Natural killer cell (primary cell): ENCODE measurements around the gene MGAT5B. TPM values are rescaled to one million over a fixed set of nuclear protein-coding genes. Genes with fewer than 3 reads are reported as not detected.

Experiments used
- ATAC-seq, 3 donors: fragments of 150-1000 bp in 2 of 3; fragments of 200-7000 bp in 1 of 3; cut with Tn5 transposase; 1 replicate in 1 of 3; 2 replicates in 2 of 3; pipeline ENCODE4 v1.10.0; 2021; ENCODE audit warnings: mild to moderate bottlenecking in 2 of 3, moderate library complexity in 2 of 3
- DNase-seq, 2 donors: peaks; one replicate each; pipeline versions ENCODE4 v3.0.0 to v3.0.0-alpha.2; 2013 to 2021; ENCODE audit warnings: mixed read lengths in 1 of 2
- H3K27ac ChIP-seq: one replicate; pipeline ENCODE4 v1.5.1; 2013; ENCODE audit warnings: mild to moderate bottlenecking, low read length
- H3K27me3 ChIP-seq: one replicate; pipeline ENCODE4 v1.6.1; 2013; ENCODE audit warnings: low read length; ENCODE audit not compliant: control insufficient read depth, insufficient read depth
- H3K36me3 ChIP-seq: one replicate; pipeline ENCODE4 v1.6.1; 2013; ENCODE audit warnings: low read length; ENCODE audit not compliant: control insufficient read depth, insufficient read depth
- H3K4me1 ChIP-seq: one replicate; pipeline ENCODE4 v1.6.1; 2013; ENCODE audit warnings: low read length; ENCODE audit not compliant: control insufficient read depth, insufficient read depth
- H3K4me3 ChIP-seq: one replicate; pipeline ENCODE4 v1.5.1; 2013; ENCODE audit warnings: low read length
- H3K9me3 ChIP-seq: one replicate; pipeline ENCODE4 v1.6.1; 2013; ENCODE audit warnings: low read length; ENCODE audit not compliant: control insufficient read depth, insufficient read depth
- H3K27ac Mint-ChIP-seq, 2 donors: one replicate each; pipeline ENCODE4 v1.8.0; 2022; ENCODE audit warnings: mild to moderate bottlenecking in 2 of 2, mixed read lengths in 2 of 2, moderate library complexity in 1 of 2
- H3K27me3 Mint-ChIP-seq, 2 donors: one replicate each; pipeline ENCODE4 v1.8.0; 2022; ENCODE audit warnings: low read depth in 2 of 2, mixed read lengths in 2 of 2
- H3K36me3 Mint-ChIP-seq: one replicate; pipeline ENCODE4 v1.8.0; 2022; ENCODE audit warnings: mixed read lengths
- H3K4me1 Mint-ChIP-seq, 2 donors: one replicate each; pipeline ENCODE4 v1.8.0; 2022; ENCODE audit warnings: mixed read lengths in 2 of 2
- H3K4me3 Mint-ChIP-seq: one replicate; pipeline ENCODE4 v1.8.0; 2022; ENCODE audit warnings: mild to moderate bottlenecking, moderate library complexity, mixed read lengths
- H3K9me3 Mint-ChIP-seq, 2 donors: one replicate each; pipeline ENCODE4 v1.8.0; 2022; ENCODE audit warnings: mixed read lengths in 2 of 2
- CTCF ChIP-seq: fragments of 200-600 bp; IDR thresholded peaks from one replicate; pipeline ENCODE4 v1.8.0; 2022; ENCODE audit warnings: antibody characterized with exemption
- WGBS: methylation state at CpG from one replicate; pipeline ENCODE4 v1.1.7; 2013; ENCODE audit warnings: missing lambda C conversion rate; ENCODE audit not compliant: insufficient coverage; 5-methylcytosine and 5-hydroxymethylcytosine counted together
- intact Hi-C: fragments of 100-400 bp; cut with micrococcal nuclease; formaldehyde crosslinking; loops from one replicate; pipeline ENCODE4 v1.14.2; 2022
- total RNA-seq, 4 donors: library from RNA; stranded (reverse); fragments of 120-200 nt in 1 of 4; gene quantifications; one replicate each; pipeline versions ENCODE4 v1.2.3 to v1.2.4, GENCODE V29; 2013 to 2022

The MGAT5B gene
- total RNA-seq, 3 donors from 2014 or later (not counting 1 experiment from before 2014, with no cell fraction given): not detected

DNA sequence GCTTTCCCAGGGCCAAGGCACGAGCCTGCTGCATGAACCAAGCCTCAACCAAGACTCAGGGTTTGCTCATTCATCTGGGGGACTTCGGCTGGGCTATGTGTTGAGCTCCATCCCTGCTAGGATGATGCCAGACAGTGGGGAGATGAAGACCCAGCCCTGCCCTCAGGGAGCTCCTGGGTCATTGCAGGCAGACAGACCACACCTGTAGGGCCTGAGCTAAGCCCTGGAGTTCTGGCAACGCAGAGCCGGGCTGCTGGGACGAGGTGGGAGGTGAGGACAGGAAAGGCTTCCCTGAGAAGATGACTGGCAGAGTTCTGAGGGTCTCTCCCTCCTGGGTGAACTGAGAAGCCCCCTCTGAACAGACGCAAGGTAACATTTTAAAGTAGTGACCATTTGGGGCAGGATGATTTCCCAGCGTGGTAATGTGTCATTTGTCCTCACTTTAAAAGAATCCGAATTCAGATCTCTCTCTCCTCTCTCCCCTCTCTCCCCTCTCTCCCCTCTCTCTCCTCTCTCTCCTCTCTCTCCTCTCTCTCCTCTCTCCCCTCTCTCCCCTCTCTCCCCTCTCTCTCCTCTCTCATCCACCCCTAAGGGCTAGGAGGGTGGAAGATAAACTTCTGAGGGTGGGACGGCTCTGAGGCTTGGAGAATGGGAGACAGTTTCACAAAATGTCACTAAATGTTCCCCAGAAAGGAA is 98.4 kb downstream of the MGAT5B start:
- Mint-ChIP-seq H3K27ac (no peak overlapping the region), H3K4me1 (peaks cover 7 to 13% of the 10 kb centered on the region in 2 donors), H3K36me3 (no peaks in the 10 kb centered on the region), H3K4me3 (no peak overlapping the region), H3K27me3 (peaks cover 14 to 21% of the 10 kb centered on the region in 2 donors), H3K9me3 (no peaks in the 10 kb centered on the region)
- H3K27ac ChIP-seq: no peak overlapping the region
- H3K9me3 ChIP-seq: no peaks in the 10 kb centered on the region
- intact Hi-C loops: no loop called here
- 94% methylated on average over 8 of the region's 9 CpGs for WGBS
- no peak overlapping the region for H3K4me3 ChIP-seq
- H3K4me1 ChIP-seq: peaks cover 19% of the 10 kb centered on the region
- DNase-seq: no peak
- ATAC-seq: no peak
- H3K27me3 ChIP-seq: peaks cover 4% of the 10 kb centered on the region
- H3K36me3 ChIP-seq: no peaks in the 10 kb centered on the region
- TF ChIP-seq CTCF: no peak

- Mint-ChIP-seq H3K9me3 (no peaks in the 10 kb centered on the region), H3K4me1 (peaks cover 7 to 13% of the 10 kb centered on the region in 2 donors), H3K4me3 (no peak overlapping the region), H3K27me3 (peaks cover 14 to 21% of the 10 kb centered on the region in 2 donors), H3K36me3 (no peaks in the 10 kb centered on the region), H3K27ac (no peak overlapping the region)
- peaks cover 19% of the 10 kb centered on the region for H3K4me1 ChIP-seq
- H3K4me3 ChIP-seq: no peak overlapping the region
- no peaks in the 10 kb centered on the region for H3K9me3 ChIP-seq
- TF ChIP-seq CTCF: no peak
- intact Hi-C loops: no loop called here
- DNase-seq (no peak), ATAC-seq (no peak)
- WGBS: 100% methylated on average over 3 of the region's 4 CpGs
- no peaks in the 10 kb centered on the region for H3K36me3 ChIP-seq
- no peak overlapping the region for H3K27ac ChIP-seq
- peaks cover 4% of the 10 kb centered on the region for H3K27me3 ChIP-seq
These were observed 99.6 kb downstream of the MGAT5B start for GRCh38 chr17:76967762-76968161.

DNA sequence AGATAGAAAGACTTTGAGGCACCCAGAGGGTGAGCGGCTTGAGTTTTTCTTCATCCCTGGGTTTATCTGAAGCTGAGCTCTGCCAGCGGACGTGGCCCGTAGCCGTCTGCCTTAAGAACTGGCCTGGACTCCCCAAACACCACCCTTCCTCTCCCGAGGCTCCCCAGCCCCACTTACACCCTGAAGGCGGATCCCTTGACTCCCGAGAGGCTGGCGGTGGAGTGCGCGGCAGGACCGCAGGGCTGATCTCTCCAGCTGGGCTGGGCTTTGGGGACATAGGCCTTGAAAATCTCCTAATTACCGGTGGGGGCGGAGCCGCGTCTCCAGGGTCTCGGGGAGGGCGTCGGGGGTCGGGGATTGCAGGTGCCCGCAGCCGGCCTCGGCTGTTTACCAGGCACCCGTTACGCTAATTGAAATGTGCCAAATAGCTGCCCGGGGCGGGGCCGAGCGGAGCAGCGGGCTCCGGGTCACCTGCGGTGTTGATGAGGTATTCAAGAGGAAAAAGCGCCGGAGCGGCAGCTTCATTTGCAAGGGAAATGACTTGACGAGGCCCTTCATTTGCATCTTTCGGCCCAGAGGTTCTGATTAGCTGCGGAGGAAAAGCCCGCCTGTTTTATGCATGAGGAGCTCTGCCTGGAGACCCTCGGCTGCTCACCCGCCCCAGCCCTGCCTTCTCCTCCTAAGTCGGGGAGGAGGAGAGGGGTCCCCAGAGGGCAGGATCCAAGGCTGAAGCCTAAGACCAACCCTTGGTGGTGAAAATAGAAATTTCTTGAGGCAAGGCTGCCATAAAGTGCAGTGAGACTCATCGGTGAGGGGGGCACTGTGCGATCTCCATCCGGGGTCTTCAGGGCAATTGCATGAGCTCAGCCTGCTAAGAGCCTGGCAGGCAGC is 100.7 kb downstream of the MGAT5B start:
- DNase-seq: peak; percentile 21 to 76
- H3K9me3 Mint-ChIP-seq: no peaks in the 10 kb centered on the region
- Histone ChIP-seq H3K4me1 (peaks cover 19% of the 10 kb centered on the region), H3K27me3 (peaks cover 4% of the 10 kb centered on the region), H3K27ac (peak overlapping the region; percentile 33), H3K4me3 (peak overlapping the region; percentile 40), H3K9me3 (no peaks in the 10 kb centered on the region), H3K36me3 (no peaks in the 10 kb centered on the region)
- H3K4me1 Mint-ChIP-seq: peaks cover 7 to 13% of the 10 kb centered on the region in 2 donors
- peaks cover 14 to 19% of the 10 kb centered on the region in 2 donors for H3K27me3 Mint-ChIP-seq
- peak; percentile 55 to 80 (median 77) for ATAC-seq
- 5% methylated on average over 45 of the region's 45 CpGs for WGBS
- H3K27ac Mint-ChIP-seq: peak overlapping the region in 1 of 2 donors; percentile 69
- no peak for TF ChIP-seq CTCF
- peak overlapping the region; percentile 41 for H3K4me3 Mint-ChIP-seq
- intact Hi-C loops: no loop called here
- no peaks in the 10 kb centered on the region for H3K36me3 Mint-ChIP-seq
